Stimulated activated CD8-positive, alpha-beta memory T cell treated with anti-CD3 and anti-CD28 coated beads, Interleukin-12 subunit alpha, Interleukin-12 subunit beta, amount 100 ng/mL, for 24 hours (primary cell): ENCODE results near the gene KIAA1328.

Source experiments
- DNase-seq: peaks from one replicate; pipeline ENCODE4 v3.0.0-alpha.2; 2020; ENCODE audit errors: extremely low read depth

Gene KIAA1328

DNA sequence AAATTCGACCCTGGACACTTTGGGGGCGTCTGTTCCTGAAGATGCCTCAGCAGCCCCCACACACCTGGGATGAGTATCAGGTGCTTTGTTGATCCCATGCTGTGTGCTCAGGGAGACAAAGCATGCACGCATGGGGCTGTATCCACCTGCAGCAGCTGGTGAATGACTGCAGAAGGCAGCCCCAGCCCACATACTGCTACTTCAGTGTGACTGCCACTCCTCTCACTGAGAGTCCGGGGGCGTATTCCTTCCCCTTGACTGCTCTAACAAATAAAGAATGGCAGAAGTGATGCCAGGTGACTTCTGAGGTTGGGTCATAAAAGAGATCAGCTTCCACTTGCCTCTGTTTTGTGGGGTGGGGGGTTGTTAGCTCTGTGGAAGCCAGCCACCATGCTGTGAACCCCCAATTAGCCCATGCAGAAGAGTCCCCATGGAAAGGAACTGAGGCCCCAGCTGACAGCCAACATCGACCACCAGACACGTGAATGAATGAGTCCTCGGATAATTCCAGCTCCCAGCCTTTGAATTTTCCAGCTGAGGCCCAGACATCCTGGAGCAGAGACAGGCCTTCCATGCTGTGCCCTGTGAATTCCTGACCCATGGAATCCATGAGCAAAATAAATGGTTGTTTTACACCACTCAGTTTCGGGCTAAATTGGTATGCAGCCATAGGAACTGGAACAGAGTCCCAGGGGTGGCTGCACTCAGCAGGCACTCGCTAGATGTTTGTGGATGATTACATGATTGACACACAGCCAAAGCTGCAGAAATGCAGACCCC lies 447.4 kb downstream of the KIAA1328 start:
- no peak for DNase-seq

DNA sequence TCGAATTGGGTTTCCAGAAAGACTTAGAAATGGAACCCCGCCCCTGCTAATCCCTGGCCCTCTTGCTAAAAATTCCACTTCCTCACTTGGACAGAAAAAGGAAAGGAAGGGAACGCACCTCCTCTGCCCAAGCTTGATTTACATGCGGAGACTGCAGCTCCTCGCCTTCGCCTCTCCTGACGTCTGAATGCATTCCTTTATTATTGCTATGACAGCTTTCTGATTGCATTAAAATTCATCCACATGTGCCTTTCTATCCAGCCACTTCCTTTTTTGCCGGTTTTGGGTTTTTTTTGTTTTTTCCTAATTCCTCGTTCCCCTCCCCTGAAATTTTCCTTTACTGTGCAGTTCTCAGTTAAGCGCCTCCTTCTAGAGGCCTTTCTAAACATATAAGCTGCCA lies 448.9 kb downstream of the KIAA1328 start:
- DNase-seq = no peak
